CD4-positive, alpha-beta T cell treated with Interleukin-21 for 1 hour (primary cell): ENCODE data around the gene AAK1.
"Not testable (repeated sequence)": the region's sequence is repeated elsewhere in the genome, so short reads cannot be mapped to it uniquely, and the experiment has no call there.

Experiments used
- DNase-seq: peaks from one replicate; pipeline ENCODE4 v3.0.0-alpha.2; 2020

Gene AAK1

GRCh38 chr2:69436938-69437750, 206.4 kb downstream of the AAK1 start, which contains the start of gene NFU1:
Gene NFU1, minus strand, starts transcription at chr2:69437435. Its CDS starts 13 bp downstream, at chr2:69437422.
- DNase-seq = peak; percentile 90

- DNase-seq = no peak
Observed at GRCh38 chr2:69436596-69436937, 207.0 kb downstream of the AAK1 start.

GRCh38 chr2:69434753-69435152, 208.8 kb downstream of the AAK1 start:
- DNase-seq = no peak

- DNase-seq = no peak
Observed at GRCh38 chr2:69429491-69430183, 213.9 kb downstream of the AAK1 start.

GRCh38 chr2:69428981-69429380, 214.6 kb downstream of the AAK1 start:
- DNase-seq = no peak

GRCh38 chr2:69424419-69424818, 219.1 kb downstream of the AAK1 start:
- no peak for DNase-seq

- DNase-seq = no peak
Observed at GRCh38 chr2:69422198-69422597, 221.3 kb downstream of the AAK1 start.

GRCh38 chr2:69419111-69419510, 224.4 kb downstream of the AAK1 start:
- DNase-seq = not testable (repeated sequence)

- no peak for DNase-seq
Observed at GRCh38 chr2:69416147-69416546, 227.4 kb downstream of the AAK1 start.
